Activated CD4-positive, CD25-positive, alpha-beta regulatory T cell treated with anti-CD3 and anti-CD28 coated beads, Interleukin-2, amount 50 U/mL, for 16 hours (primary cell): ENCODE results near the gene ADNP.
"Not testable (repeated sequence)": the region's sequence is repeated elsewhere in the genome, so short reads cannot be mapped to it uniquely, and the experiment has no call there.

ENCODE experiments used
- DNase-seq: peaks from one replicate; pipeline ENCODE4 v3.0.0-alpha.2; 2020; ENCODE audit warnings: low read depth, low spot score

Gene ADNP

GRCh38 chr20:50903353-50904051 is 27.7 kb downstream of the ADNP start:
- no peak for DNase-seq

GRCh38 chr20:50901301-50901700 is 29.9 kb downstream of the ADNP start:
- DNase-seq: no peak

GRCh38 chr20:50900261-50900660 is 31.0 kb downstream of the ADNP start:
- no peak for DNase-seq

- no peak for DNase-seq
Measured at GRCh38 chr20:50898475-50898874, 32.8 kb downstream of the ADNP start.

- no peak for DNase-seq
Measured at GRCh38 chr20:50895111-50895830, 36.0 kb downstream of the ADNP start.

- DNase-seq: no peak
Measured at GRCh38 chr20:50893620-50894019, 37.6 kb downstream of the ADNP start.

- DNase-seq: no peak
Measured at GRCh38 chr20:50892394-50892793, 38.8 kb downstream of the ADNP start.

GRCh38 chr20:50891138-50891537 is 40.1 kb downstream of the ADNP start:
- DNase-seq: no peak

- no peak for DNase-seq
Measured at GRCh38 chr20:50887576-50887975, 43.7 kb downstream of the ADNP start.

- no peak for DNase-seq
Measured at GRCh38 chr20:50886184-50886790, 45.0 kb downstream of the ADNP start.

GRCh38 chr20:50885781-50886180 is 45.5 kb downstream of the ADNP start:
- no peak for DNase-seq

- no peak for DNase-seq
Measured at GRCh38 chr20:50885068-50885467, 46.2 kb downstream of the ADNP start.

GRCh38 chr20:50883856-50884255 is 47.4 kb downstream of the ADNP start:
- DNase-seq: no peak

- DNase-seq: not testable (repeated sequence)
Measured at GRCh38 chr20:50881759-50882424, 49.3 kb downstream of the ADNP start.

GRCh38 chr20:50879649-50880550 is 51.3 kb downstream of the ADNP start:
- DNase-seq: no peak

- no peak for DNase-seq
Measured at GRCh38 chr20:50877232-50877743, 53.9 kb downstream of the ADNP start.

- DNase-seq: no peak
Measured at GRCh38 chr20:50876816-50877215, 54.4 kb downstream of the ADNP start.

GRCh38 chr20:50876063-50876685 is 55.1 kb downstream of the ADNP start:
- no peak for DNase-seq

- no peak for DNase-seq
Measured at GRCh38 chr20:50874758-50875665, 56.2 kb downstream of the ADNP start.
